Heart left ventricle (tissue), 16 donors: ENCODE measurements around the gene RTTN. TPM values are rescaled to one million over a fixed set of nuclear protein-coding genes. Genes with fewer than 3 reads are reported as not detected.

ENCODE experiments used
- ATAC-seq, 4 donors: fragments of 200-7000 bp; cut with Tn5 transposase; one replicate each; pipeline ENCODE4 v1.9.1; 2020 to 2022; ENCODE audit warnings: moderate library complexity in 4 of 4, mild to moderate bottlenecking in 3 of 4, moderate number of reproducible peaks in 1 of 4
- DNase-seq, 5 donors: peaks; one replicate each; pipeline ENCODE4 v3.0.0-alpha.2; 2020
- H3K27ac ChIP-seq, 12 donors: fragments of 200-600 bp; sonication (generic) in 4 of 12; one replicate each; pipeline versions ENCODE4 v1.5.0 to v1.8.0; 2016 to 2022; ENCODE audit warnings: mild to moderate bottlenecking in 2 of 12
- H3K27me3 ChIP-seq, 9 donors: fragments of 200-600 bp; sonication (generic) in 2 of 9; one replicate each; pipeline versions ENCODE4 v1.5.1 to v1.8.0; 2016 to 2022; ENCODE audit warnings: mild to moderate bottlenecking in 3 of 9
- H3K36me3 ChIP-seq, 9 donors: fragments of 200-600 bp; sonication (generic) in 2 of 9; one replicate each; pipeline versions ENCODE4 v1.5.0 to v1.8.0; 2018 to 2022; ENCODE audit warnings: mild to moderate bottlenecking in 2 of 9
- H3K4me1 ChIP-seq, 12 donors: fragments of 200-600 bp; sonication (generic) in 4 of 12; one replicate each; pipeline versions ENCODE4 v1.5.0 to v1.8.0; 2016 to 2022; ENCODE audit warnings: mild to moderate bottlenecking in 3 of 12
- H3K4me3 ChIP-seq, 12 donors: fragments of 200-600 bp; sonication (generic) in 4 of 12; one replicate each; pipeline versions ENCODE4 v1.5.0 to v1.8.0; 2017 to 2022; ENCODE audit warnings: mild to moderate bottlenecking in 9 of 12, moderate library complexity in 4 of 12
- H3K9me3 ChIP-seq, 12 donors: fragments of 200-600 bp; sonication (generic) in 4 of 12; one replicate each; pipeline versions ENCODE4 v1.5.0 to v1.8.0; 2016 to 2022; ENCODE audit warnings: mild to moderate bottlenecking in 1 of 12
- POLR2A ChIP-seq, 2 donors: fragments of 450-650 bp; IDR thresholded peaks; one replicate each; pipeline ENCODE4 v1.6.1; 2017; ENCODE audit warnings: antibody characterized with exemption in 2 of 2, mild to moderate bottlenecking in 2 of 2, moderate library complexity in 2 of 2
- WGBS, 4 donors: extraction: QIAGEN DNeasy Blood & Tissue Kit in 2 of 4; methylation state at CpG; one replicate each; pipeline versions ENCODE4 v1.1.5 to v1.1.7; 2013 to 2018; 5-methylcytosine and 5-hydroxymethylcytosine counted together
- intact Hi-C, 10 donors: fragments of 100-400 bp; cut with DNase I; formaldehyde crosslinking; loops; one replicate each; pipeline versions ENCODE4 v1.11.1 to v1.14.2; 2022
- polyA plus RNA-seq, 2 donors: library from polyadenylated mRNA; stranded (reverse); fragments of 200-250 nt; gene quantifications; one replicate each; pipeline ENCODE4 v1.2.3, GENCODE V29; 2013
- total RNA-seq, 9 donors: library from RNA; depleted of rRNA in 2 of 9; stranded (reverse); fragments of >200 nt in 2 of 9; fragmentation: NEBNext Ultra II Directional in 3 of 9; extraction: Animal tissue kit (Norgen Biotek cat#: 25700) in 3 of 9; gene quantifications; one replicate each; pipeline versions ENCODE4 v1.1.0 to v1.2.4, GENCODE V29; 2016 to 2023
- TF ChIP-seq, protein P1 (sequence below), 12 donors: fragments of 200-600 bp; sonication (generic) in 4 of 12; IDR thresholded peaks; one replicate each; pipeline versions ENCODE4 v1.5.0 to v1.8.0; 2018 to 2022; ENCODE audit warnings: antibody characterized with exemption in 12 of 12, mild to moderate bottlenecking in 5 of 12
- donor health status: ischemic (EF 13 %, LVEDD 7.1; RV severe dilation, severe dysfunction).
- donor health status: healthy with polysubstance abuse.
- donor health status: DM: no; HTN: yes; CAD: no.
- donor health status: DM: no; HTN: no; CAD: no.
- donor health status: ischemic (EF 25% LVEDD 6.9; RV normal size, moderate dysfunction).
- donor health status: ischemic (EF 25% LVEDD 5.7; RV mildly dilated, moderate dysfunction).
- donor health status: healthy.
- donor health status: DM: yes; HTN: yes; CAD: no.
- donor health status: ischemic (EF 35%, LVEDD 5.7; RV mildly dilated, moderate dysfunction).
- donor health status: nonischemic (EF 11% LVEDD 7.7; RV severe dilation, severe dysfunction).
- donor health status: DM: yes; HTN: yes; CAD: no.
- donor health status: PGD.
- donor health status: ischemic (EF 29% LVEDD 5.4; RV normal size, mild dysfunction).
- donor health status: nonischemic (EF 23%, LVEDD 6.1; RV moderate dilation, normal function).

The RTTN gene
- total and polyA plus RNA-seq, 11 donors = 5.8 to 14.3 (median 8.1) TPM

DNA sequence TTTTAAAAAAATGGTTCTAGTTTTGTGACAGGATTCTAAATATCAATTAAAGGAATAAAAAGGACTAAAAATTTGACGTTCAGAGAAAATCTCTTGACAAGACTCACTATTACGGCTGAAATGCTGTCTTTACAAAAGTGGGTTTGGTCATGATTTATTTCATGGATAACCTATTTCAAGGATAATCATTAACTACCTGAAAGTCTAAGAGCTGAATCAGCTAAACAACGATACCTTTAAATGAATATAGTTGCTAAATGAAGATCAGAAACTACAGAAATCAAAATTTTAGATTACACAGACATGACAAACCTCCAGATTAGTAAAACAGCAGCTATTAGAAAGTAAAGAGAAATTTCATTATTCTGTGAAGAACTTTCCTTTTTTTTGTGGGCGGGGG lies 35.7 kb downstream of the RTTN start:
- Histone ChIP-seq H3K36me3 (peaks cover 0 to 29% (median 0%) of the 10 kb centered on the region in 9 donors), H3K9me3 (no peaks in the 10 kb centered on the region), H3K4me3 (no peak overlapping the region), H3K4me1 (peaks cover 0 to 12% (median 0%) of the 10 kb centered on the region in 12 donors), H3K27ac (no peak overlapping the region), H3K27me3 (no peaks in the 10 kb centered on the region)
- 93 to 95% (median 94%) methylated on average over 4 of the region's 4 CpGs for WGBS, 4 donors
- TF ChIP-seq, protein P1, sequence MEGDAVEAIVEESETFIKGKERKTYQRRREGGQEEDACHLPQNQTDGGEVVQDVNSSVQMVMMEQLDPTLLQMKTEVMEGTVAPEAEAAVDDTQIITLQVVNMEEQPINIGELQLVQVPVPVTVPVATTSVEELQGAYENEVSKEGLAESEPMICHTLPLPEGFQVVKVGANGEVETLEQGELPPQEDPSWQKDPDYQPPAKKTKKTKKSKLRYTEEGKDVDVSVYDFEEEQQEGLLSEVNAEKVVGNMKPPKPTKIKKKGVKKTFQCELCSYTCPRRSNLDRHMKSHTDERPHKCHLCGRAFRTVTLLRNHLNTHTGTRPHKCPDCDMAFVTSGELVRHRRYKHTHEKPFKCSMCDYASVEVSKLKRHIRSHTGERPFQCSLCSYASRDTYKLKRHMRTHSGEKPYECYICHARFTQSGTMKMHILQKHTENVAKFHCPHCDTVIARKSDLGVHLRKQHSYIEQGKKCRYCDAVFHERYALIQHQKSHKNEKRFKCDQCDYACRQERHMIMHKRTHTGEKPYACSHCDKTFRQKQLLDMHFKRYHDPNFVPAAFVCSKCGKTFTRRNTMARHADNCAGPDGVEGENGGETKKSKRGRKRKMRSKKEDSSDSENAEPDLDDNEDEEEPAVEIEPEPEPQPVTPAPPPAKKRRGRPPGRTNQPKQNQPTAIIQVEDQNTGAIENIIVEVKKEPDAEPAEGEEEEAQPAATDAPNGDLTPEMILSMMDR (IDR thresholded peaks at IDR 0.05) = no peak
- no peak for TF ChIP-seq POLR2A (IDR thresholded peaks at IDR 0.05)
- DNase-seq = no peak
- intact Hi-C loops = loop anchor here in 1 of 10 donors (5.0 kb wide), 1 partner anchor 283 kb away; no protein-coding TSS in a partner anchor
- ATAC-seq = no peak

GRCh38 chr18:70166668-70167067 lies 38.8 kb downstream of the RTTN start:
- H3K36me3 ChIP-seq = peaks cover 0 to 44% (median 7%) of the 10 kb centered on the region in 9 donors
- intact Hi-C loops = no loop called here
- H3K4me3 ChIP-seq = no peak overlapping the region
- ATAC-seq = no peak
- no peak for DNase-seq
- H3K4me1 ChIP-seq = peaks cover 0 to 12% (median 0%) of the 10 kb centered on the region in 12 donors
- TF ChIP-seq, protein P1 (IDR thresholded peaks at IDR 0.05) = no peak
- TF ChIP-seq POLR2A (IDR thresholded peaks at IDR 0.05) = no peak
- no peaks in the 10 kb centered on the region for H3K27me3 ChIP-seq
- WGBS, 4 donors = 56 to 76% (median 63%) methylated on average over 3 of the region's 3 CpGs
- H3K9me3 ChIP-seq = no peaks in the 10 kb centered on the region
- H3K27ac ChIP-seq = peak overlapping the region in 2 of 12 donors; percentile 34 to 43

- DNase-seq (no peak), ATAC-seq (no peak)
- Histone ChIP-seq H3K4me3 (no peak overlapping the region), H3K27ac (no peak overlapping the region), H3K27me3 (no peaks in the 10 kb centered on the region), H3K36me3 (peaks cover 0 to 48% (median 7%) of the 10 kb centered on the region in 9 donors), H3K4me1 (peaks cover 0 to 12% (median 0%) of the 10 kb centered on the region in 12 donors), H3K9me3 (peaks cover 0 to 3% (median 0%) of the 10 kb centered on the region in 12 donors)
- intact Hi-C loops = no loop called here
- 89 to 93% (median 91%) methylated on average over 3 of the region's 3 CpGs for WGBS, 4 donors
- TF ChIP-seq, protein P1 (IDR thresholded peaks at IDR 0.05) = no peak
- no peak for TF ChIP-seq POLR2A (IDR thresholded peaks at IDR 0.05)
These were observed 39.6 kb downstream of the RTTN start for GRCh38 chr18:70165936-70166335.

DNA sequence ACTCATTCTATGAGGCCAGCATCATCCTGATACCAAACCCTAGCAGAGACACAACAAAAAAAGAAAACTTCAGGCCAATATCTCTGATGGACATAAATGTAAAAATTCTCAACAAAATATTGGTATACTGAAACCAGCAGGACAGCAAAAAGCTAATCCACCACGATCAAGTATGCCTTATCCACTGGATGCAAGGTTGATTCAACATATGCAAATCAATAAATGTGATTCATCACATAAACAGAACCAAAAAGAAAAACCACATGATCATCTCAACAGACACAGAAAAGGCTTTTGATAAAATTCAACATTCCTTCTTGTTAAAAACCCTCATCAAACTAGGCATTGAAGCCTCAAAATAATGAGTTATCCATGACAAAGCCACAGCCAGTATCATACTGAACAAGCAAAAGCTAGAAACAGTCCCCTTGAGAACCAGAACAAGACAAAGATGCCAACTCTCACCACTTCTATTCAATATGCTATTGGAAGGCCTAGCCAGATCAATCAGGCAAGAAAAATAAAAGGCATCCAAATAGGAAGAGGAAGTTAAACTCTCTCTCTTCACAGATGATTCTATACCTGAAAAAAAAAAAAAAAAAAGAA lies 45.3 kb downstream of the RTTN start:
- Histone ChIP-seq H3K9me3 (peaks cover 0 to 6% (median 0%) of the 10 kb centered on the region in 12 donors), H3K27me3 (no peaks in the 10 kb centered on the region), H3K4me3 (no peak overlapping the region), H3K4me1 (no peaks in the 10 kb centered on the region), H3K36me3 (peaks cover 0 to 35% (median 7%) of the 10 kb centered on the region in 9 donors), H3K27ac (no peak overlapping the region)
- WGBS, 4 donors = 88 to 96% (median 95%) methylated on average over 1 of the region's 1 CpG
- TF ChIP-seq POLR2A (IDR thresholded peaks at IDR 0.05) = no peak
- TF ChIP-seq, protein P1 (IDR thresholded peaks at IDR 0.05) = no peak
- intact Hi-C loops = no loop called here
- DNase-seq (no peak), ATAC-seq (no peak)
